Ectodermal cell (in vitro differentiated cells): ENCODE measurements around the gene ATP4B.

Experiments used
- H3K27ac ChIP-seq: 2 replicates; pipeline ENCODE4 v1.7.0; 2013; ENCODE audit warnings: mild to moderate bottlenecking, low read depth, low read length; ENCODE audit not compliant: insufficient read depth, poor library complexity, severe bottlenecking
- H3K27me3 ChIP-seq: 2 replicates; pipeline ENCODE4 v1.7.0; 2013; ENCODE audit warnings: mild to moderate bottlenecking, low read length; ENCODE audit not compliant: insufficient read depth, control insufficient read depth, poor library complexity, severe bottlenecking
- H3K36me3 ChIP-seq: one replicate; pipeline ENCODE4 v1.7.0; 2013; ENCODE audit warnings: low read length; ENCODE audit not compliant: control insufficient read depth, insufficient read depth
- H3K4me1 ChIP-seq: one replicate; pipeline ENCODE4 v1.7.0; 2013; ENCODE audit warnings: low read length; ENCODE audit not compliant: control insufficient read depth, insufficient read depth
- H3K4me3 ChIP-seq: 2 replicates; pipeline ENCODE4 v1.7.0; 2013; ENCODE audit warnings: low read depth, low read length, control low read depth; ENCODE audit not compliant: insufficient read depth
- H3K9me3 ChIP-seq: 2 replicates; pipeline ENCODE4 v1.7.0; 2013; ENCODE audit warnings: mild to moderate bottlenecking, low read length, moderate library complexity; ENCODE audit not compliant: control insufficient read depth
- WGBS, 2 experiments: methylation state at CpG; one replicate each; pipeline ENCODE4 v1.1.7; 2013; ENCODE audit warnings: missing lambda C conversion rate in 2 of 2; 5-methylcytosine and 5-hydroxymethylcytosine counted together

ATP4B gene

DNA sequence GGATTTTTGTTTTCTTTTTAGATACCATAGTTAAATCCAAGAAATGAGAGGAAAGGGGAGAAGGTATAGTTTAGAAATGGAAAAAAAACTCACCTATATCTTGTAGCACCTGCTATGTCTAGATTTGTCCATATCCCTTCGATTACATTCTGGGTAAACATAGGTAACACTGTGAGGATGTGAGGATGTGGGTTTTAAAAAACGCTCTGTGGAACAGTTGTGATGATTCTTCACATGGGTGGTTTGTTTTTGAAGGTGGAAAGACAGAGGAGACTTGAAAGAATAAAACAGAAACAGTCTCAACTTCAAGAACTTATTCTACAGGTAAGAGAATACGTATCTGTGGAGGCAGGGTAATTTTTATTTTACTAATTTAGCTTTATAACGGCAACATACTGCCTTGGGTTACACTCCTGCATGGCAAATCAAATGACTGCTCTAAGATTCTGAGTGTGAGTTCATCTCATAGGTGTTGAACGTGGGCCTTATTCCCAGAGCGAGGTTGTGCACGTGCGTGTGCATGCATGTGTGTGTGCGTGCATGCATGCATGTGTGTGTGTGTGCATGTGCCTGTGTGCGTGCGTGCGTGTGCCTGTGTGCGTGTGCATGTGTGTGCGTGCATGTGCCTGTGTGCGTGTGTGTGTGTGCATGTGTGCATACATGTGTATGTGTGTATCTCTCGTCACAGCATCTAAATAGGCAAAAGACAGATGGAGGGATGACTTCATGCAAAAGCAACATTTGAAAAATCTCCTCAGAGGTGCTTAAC lies 23.5 kb downstream of the ATP4B start:
- Histone ChIP-seq H3K27me3 (no peaks in the 10 kb centered on the region), H3K36me3 (peaks cover 53% of the 10 kb centered on the region), H3K9me3 (no peaks in the 10 kb centered on the region), H3K4me1 (no peaks in the 10 kb centered on the region), H3K27ac (no peak overlapping the region), H3K4me3 (no peak overlapping the region)
- 94 to 97% methylated on average over 16 of the region's 16 CpGs for WGBS, 2 experiments

DNA sequence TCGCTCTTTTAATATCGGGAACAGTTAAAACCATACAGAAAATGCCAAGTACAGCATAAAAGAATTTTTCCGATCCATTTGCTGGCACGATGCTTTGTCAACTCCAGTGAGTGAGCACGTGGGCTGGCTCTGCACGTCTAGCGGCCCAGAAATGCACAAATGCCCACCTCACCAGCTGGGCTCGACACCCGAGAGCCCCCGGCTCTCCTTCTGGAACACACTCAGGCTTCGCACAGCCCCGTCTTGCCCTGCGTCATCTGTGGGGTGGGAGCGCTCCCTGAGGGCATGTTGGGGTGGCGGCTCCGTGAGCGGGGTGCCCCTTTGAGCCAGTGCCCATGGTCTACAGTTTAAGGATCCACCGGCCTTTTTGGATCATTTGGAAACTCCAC lies 24.5 kb downstream of the ATP4B start:
- Histone ChIP-seq H3K27me3 (no peaks in the 10 kb centered on the region), H3K27ac (no peak overlapping the region), H3K4me3 (no peak overlapping the region), H3K4me1 (no peaks in the 10 kb centered on the region), H3K36me3 (peaks cover 47% of the 10 kb centered on the region), H3K9me3 (no peaks in the 10 kb centered on the region)
- WGBS, 2 experiments: 95 to 97% methylated on average over 18 of the region's 18 CpGs

DNA sequence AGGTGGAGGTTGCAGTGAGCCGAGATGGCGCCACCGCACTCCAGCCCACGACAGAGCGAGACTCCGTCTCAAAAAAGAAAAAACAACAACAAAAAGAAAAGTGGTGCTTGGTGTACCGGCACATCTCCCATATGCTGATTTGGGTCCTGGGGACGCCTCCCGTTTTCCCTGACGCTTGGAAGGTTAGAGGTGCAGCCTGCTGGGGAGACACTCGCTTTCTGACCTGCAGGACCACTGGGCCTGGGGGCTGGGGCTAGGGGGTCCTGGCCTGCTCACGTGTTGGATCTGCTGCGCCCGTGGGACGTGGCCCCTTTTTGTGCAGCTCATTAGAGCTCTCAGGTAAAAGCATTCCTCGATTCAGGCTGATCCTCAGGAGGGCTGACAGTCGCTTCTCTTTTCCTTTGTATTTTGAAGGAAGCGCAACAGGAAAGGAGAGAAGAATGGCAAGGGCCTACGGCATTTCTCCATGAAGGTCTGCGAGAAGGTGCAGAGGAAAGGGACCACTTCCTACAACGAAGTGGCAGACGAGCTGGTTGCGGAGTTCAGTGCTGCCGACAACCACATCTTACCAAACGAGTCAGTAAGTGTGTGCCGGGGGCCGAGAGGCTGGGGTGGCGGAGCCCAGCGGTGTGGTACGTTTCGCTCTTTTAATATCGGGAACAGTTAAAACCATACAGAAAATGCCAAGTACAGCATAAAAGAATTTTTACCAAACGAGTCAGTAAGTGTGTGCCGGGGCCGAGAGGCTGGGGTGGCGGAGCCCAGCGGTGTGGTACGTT lies 25.1 kb downstream of the ATP4B start:
- 95 to 96% methylated on average over 38 of the region's 38 CpGs for WGBS, 2 experiments
- Histone ChIP-seq H3K27ac (no peak overlapping the region), H3K4me3 (no peak overlapping the region), H3K9me3 (no peaks in the 10 kb centered on the region), H3K36me3 (peaks cover 42% of the 10 kb centered on the region), H3K4me1 (no peaks in the 10 kb centered on the region), H3K27me3 (no peaks in the 10 kb centered on the region)

DNA sequence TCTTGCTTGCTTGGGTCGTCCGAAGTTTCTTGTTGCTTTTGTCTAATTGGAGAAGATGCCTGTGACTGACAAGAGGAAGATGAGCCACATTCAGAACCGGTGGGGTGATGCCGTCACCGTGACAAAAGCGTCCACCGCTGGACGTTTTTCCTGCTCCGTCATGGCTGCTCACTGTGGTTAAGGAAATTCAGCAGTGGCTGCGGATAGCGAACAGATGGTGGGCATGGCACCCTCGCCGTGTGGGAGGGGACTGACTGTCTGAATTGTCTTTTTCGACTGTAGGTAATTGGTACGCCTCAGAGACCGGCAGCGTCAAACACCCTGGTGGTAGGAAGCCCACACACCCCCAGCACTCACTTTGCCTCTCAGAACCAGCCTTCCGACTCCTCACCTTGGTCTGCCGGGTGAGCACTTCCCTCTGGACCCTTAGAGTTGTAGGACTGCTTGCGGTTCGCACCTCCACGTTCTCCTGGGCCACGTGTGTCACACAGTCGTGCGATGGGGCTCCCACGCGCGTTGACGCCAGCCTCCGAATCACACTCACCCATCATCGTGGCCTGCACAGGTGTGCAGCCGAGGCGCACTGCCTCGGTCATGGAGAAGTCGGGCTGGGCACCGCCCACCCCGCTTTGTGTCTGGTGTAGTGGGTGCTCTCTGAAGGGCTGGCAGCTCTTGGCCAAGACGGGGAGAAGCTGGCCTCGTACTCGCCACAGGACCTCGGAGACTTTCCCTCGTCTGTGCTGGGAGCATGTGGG lies 26.5 kb downstream of the ATP4B start:
- no peaks in the 10 kb centered on the region for H3K4me1 ChIP-seq
- peaks cover 29% of the 10 kb centered on the region for H3K36me3 ChIP-seq
- H3K9me3 ChIP-seq: no peaks in the 10 kb centered on the region
- WGBS, 2 experiments: 96% methylated on average over 42 of the region's 42 CpGs
- H3K27me3 ChIP-seq: no peaks in the 10 kb centered on the region
- no peak overlapping the region for H3K27ac ChIP-seq
- H3K4me3 ChIP-seq: no peak overlapping the region

DNA sequence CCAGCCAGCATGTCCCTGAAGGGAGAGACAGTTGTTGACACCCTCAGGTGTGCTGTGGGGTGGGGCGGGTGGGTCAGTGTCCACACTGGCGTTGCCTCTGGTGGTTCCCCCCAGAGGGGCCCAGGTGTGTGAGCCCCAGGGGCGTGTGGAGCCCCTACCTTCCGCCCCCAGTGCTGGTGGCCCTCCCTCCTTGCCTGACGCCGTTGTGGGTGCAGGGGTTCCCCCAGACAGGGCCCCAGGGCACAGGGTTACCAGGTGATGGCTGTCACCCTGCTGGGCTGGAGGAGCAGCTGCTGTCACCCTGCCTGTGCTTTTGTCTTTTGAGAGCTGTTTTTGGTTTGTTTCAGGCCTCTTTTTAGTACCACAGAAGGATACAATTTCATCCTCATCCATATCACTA lies 27.2 kb downstream of the ATP4B start:
- H3K4me3 ChIP-seq: no peak overlapping the region
- no peaks in the 10 kb centered on the region for H3K9me3 ChIP-seq
- H3K27ac ChIP-seq: no peak overlapping the region
- H3K36me3 ChIP-seq: peaks cover 27% of the 10 kb centered on the region
- 94 to 98% methylated on average over 6 of the region's 6 CpGs for WGBS, 2 experiments
- H3K27me3 ChIP-seq: no peaks in the 10 kb centered on the region
- H3K4me1 ChIP-seq: no peaks in the 10 kb centered on the region

DNA sequence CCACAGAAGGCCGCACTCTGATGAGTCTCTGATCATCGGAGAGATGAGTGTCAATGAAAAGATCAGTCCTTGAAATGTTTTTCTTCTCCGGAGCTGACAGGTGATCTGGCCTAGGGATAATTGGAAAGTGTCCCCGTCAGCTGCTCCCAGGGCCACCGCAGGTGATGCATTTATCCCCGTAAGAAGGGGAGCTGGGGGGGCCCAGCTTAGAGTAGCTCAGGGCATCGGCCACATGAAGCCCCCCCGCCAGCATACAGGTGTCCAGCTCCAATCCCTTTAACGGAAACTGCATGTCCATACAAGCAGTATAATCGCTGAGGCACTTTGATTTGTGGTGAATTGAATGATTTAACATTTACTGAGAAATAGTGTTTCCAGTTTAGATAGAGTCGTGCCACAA lies 27.7 kb downstream of the ATP4B start:
- WGBS, 2 experiments: 95% methylated on average over 11 of the region's 11 CpGs
- Histone ChIP-seq H3K27ac (no peak overlapping the region), H3K4me1 (no peaks in the 10 kb centered on the region), H3K27me3 (no peaks in the 10 kb centered on the region), H3K4me3 (no peak overlapping the region), H3K9me3 (no peaks in the 10 kb centered on the region), H3K36me3 (peaks cover 25% of the 10 kb centered on the region)

DNA sequence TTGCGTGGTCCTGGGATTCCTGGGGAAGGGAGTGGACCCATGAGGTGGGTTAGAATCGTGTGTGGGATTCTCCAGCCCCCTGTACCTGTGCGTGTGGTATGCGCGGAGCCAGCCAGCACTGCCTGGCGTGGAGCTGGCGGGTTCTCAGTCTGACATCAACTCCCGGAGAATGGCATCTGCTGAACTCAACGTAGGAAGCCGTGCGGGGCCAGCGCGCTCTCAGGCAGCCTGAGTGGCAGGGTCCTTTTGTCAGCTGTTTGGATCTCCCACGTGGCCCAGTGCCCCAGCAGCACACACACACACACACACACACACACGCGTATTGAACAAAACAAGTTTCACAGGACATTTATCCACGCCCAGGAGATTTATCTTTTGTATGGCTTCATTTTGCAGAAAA lies 28.1 kb downstream of the ATP4B start:
- no peaks in the 10 kb centered on the region for H3K27me3 ChIP-seq
- H3K27ac ChIP-seq: no peak overlapping the region
- H3K4me3 ChIP-seq: no peak overlapping the region
- peaks cover 20% of the 10 kb centered on the region for H3K36me3 ChIP-seq
- H3K4me1 ChIP-seq: no peaks in the 10 kb centered on the region
- H3K9me3 ChIP-seq: no peaks in the 10 kb centered on the region
- 89 to 94% methylated on average over 17 of the region's 17 CpGs for WGBS, 2 experiments

DNA sequence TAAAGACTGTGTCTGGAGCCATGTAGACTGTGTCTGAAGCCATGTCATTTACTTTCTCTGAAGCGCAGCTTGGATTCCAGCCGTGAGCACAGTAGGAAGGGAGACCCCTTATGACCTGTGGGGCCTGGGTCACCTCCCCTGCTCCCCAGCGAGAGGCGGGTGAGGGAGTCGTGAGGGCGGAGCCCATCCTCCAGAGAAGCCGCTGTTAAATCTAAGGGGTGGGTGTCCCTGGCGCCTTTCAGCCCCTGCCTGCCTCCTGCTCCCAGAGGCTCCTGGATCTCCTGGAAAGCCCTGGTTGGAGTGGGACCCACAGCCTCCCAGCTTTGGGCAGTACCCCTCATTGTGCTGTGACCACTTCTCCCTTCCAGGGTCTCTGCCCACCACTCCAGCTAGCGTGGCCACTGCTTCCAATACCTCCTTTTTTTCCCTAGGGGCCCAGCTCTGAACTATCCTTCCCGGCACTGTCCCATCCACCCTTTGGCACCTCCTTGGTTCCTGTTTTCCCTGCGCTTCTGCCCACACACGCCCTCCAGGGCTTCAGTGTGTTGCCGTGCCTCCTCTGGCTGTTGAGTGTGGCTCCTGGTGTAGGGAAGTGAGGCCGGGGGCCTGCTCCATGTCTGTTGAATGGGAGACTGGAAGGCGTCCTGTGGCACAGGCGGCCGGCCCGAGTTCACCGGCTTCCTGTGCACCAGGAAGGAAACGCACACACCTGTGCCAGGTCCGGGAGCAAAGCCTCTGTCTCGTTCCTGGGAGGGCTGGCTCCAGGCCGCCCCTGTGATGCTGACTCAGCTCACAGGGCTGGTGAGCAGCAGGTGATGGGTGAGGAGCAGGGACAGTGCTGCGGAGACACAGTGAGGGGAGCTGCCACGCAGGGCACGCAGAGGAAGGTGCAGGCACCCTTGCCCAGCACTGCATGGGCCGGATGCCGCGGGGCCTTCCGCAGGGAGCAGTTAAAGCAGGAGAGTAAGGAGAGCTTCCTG lies 29.4 kb downstream of the ATP4B start:
- Histone ChIP-seq H3K27me3 (no peaks in the 10 kb centered on the region), H3K27ac (peak overlapping the region; percentile 2), H3K4me1 (no peaks in the 10 kb centered on the region), H3K9me3 (no peaks in the 10 kb centered on the region), H3K36me3 (peaks cover 19% of the 10 kb centered on the region), H3K4me3 (no peak overlapping the region)
- WGBS, 2 experiments: 94 to 96% methylated on average over 30 of the region's 30 CpGs

DNA sequence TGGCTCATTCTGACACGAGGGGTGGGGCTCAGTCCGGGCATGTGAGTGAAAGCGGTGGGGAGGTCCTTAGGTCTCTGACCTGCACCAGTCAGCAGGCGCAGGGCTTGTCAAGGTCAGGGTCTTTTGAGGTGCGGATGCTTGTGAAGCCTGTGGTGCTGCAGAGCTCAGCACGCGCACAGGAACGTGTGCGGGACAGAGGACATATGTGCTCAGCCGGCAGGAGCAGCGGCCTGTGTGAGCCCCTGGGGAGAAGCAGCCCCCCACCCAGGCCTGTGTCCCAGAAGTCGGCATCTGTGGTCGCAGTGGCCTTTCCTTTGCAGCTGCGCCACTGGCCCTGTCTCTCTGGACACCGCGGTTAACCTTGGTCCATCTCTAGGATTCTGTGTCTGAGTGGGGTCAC lies 30.9 kb downstream of the ATP4B start:
- 95 to 96% methylated on average over 16 of the region's 16 CpGs for whole genome bisulfite sequencing, 2 experiments
- Histone ChIP-seq H3K9me3 (no peaks in the 10 kb centered on the region), H3K4me3 (no peak overlapping the region), H3K27ac (no peak overlapping the region), H3K36me3 (peaks cover 22% of the 10 kb centered on the region), H3K4me1 (no peaks in the 10 kb centered on the region), H3K27me3 (no peaks in the 10 kb centered on the region)
